ENCODE data around the gene GMDS. TPM values are rescaled to one million over a fixed set of nuclear protein-coding genes. Genes with fewer than 3 reads are reported as not detected.

The GMDS gene
- total RNA-seq, result 1 to 10 TPM; 3.9 to 6.6 (median 4.7) TPM
- 1 to 10 TPM; 2.8 to 4.8 (median 4.7) TPM for polyA plus RNA-seq
- long read RNA-seq, donor 1, partial matches to known transcripts, result 0 of 2 reads
- long read RNA-seq, donor 1, other reads (novel, unspliced or antisense), result 1 of 2 reads
- long read RNA-seq, donor 2, transcript GMDS-202 (11 exons, 1,752 nt), result major isoform, 5 of 9 reads
- long read RNA-seq, donor 2, partial matches to known transcripts, result 0 of 9 reads
- long read RNA-seq, donor 2, other reads (novel, unspliced or antisense), result 3 of 9 reads

DNA sequence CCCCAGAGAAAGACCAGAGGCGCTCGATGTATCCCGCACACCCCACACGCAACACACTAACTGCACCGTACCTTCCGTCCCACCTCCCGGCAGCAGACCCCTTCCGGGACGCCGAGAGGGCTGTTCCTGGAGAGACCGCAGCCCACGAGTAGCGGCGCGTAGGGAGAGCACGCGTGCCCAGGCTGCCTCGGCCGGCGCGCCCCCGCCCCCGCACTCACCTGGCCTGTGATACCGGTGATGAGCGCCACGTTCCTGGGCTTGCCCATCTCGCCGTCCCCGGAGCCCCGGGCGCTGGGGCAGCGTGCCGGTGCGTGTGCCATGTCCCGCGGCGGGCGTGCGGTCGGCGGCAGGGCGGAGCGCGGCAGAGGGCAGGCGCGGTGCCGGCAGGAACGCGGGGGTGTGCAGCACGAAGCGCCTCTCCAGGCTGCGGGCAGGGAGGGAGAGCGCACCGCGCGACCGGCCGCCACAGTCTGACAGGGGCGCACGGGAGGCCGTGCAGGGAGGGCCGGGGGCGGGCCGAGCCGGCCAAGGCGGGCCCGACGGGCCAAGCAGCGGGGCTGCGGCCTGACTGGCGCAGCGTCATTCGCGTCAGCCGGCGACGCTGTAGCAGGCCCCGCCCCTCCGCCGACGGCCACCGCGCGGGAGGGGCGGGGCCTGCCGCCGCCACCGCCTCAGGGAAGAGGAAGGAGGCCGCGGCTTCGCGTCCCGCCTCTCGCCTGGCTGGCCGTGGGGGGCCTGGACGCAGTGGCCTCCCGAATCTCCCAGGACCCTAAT is at the start of gene GMDS:
GMDS (minus strand) TSS at position 503 of the 774 bp plus-strand sequence.
- Histone ChIP-seq H3K4me1 (peaks cover 8% of the 10 kb centered on the region), H3K36me3 (ENCODE audit: insufficient read depth in 1 of 2, low read depth in 1 of 2) (peaks cover 0 to 19% of the 10 kb centered on the region in 2 donors), H3K27me3 (ENCODE audit: insufficient read depth in 3 of 3, low read length in 2 of 3) (no peaks in the 10 kb centered on the region), H3K4me3 (peak within 1 kb of the TSS; percentile 97), H3K9me3 (no peaks in the 10 kb centered on the region), H3K27ac (peak within 1 kb of the TSS; percentile 90)
- ATAC-seq (peak; percentile 99), DNase-seq (peak; percentile 88 to 93)
- WGBS, 3 donors, result 0 to 1% (median 1%) methylated on average over 54 to 97 of the region's 97 CpGs
- TF ChIP-seq CTCF (IDR thresholded peaks at IDR 0.05), result no peak
- intact Hi-C loops (cut with DNase I), result loop anchor here (5.0 to 10.0 kb wide), 2 partner anchors 387 to 390 kb away; no protein-coding TSS in a partner anchor

- Histone ChIP-seq H3K4me3 (no peak overlapping the region), H3K27ac (no peak overlapping the region), H3K27me3 (ENCODE audit: insufficient read depth in 3 of 3, low read length in 2 of 3) (no peaks in the 10 kb centered on the region), H3K4me1 (no peaks in the 10 kb centered on the region), H3K9me3 (no peaks in the 10 kb centered on the region), H3K36me3 (ENCODE audit: insufficient read depth in 1 of 2, low read depth in 1 of 2) (peaks cover 0 to 2% of the 10 kb centered on the region in 2 donors)
- 95 to 97% (median 96%) methylated on average over 1 of the region's 1 CpG for WGBS, 3 donors
- no peak for TF ChIP-seq CTCF (IDR thresholded peaks at IDR 0.05)
- DNase-seq, result no peak
- intact Hi-C loops (cut with DNase I), result no loop called here
- ATAC-seq, result no peak
Observed at GRCh38 chr6:2285510-2285909, 40.1 kb upstream of the GMDS start.

DNA sequence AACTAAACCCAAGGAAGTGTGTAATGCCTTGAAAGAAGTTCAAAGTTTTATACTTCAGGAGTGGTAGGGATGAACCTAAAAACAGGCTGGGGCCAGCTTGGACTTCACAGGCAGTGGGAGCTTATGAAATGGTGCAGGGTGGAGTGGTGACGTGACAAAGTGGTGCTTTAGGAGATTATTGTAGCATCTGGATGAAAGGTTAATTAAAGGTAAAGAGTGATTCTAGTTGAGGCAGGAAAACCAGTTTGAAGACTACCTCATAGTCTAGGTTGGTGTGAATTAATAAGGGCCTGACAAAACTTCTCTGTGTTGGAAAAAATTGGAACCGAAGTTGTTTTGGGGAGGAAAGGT is 30.5 kb upstream of the GMDS start:
- no peak overlapping the region for H3K27ac ChIP-seq
- DNase-seq, result no peak
- H3K36me3 ChIP-seq (ENCODE audit: insufficient read depth in 1 of 2, low read depth in 1 of 2), result peaks cover 3 to 22% of the 10 kb centered on the region in 2 donors
- WGBS, 3 donors, result 89 to 95% (median 91%) methylated on average over 2 of the region's 2 CpGs
- TF ChIP-seq CTCF (IDR thresholded peaks at IDR 0.05), result no peak
- H3K4me3 ChIP-seq, result no peak overlapping the region
- H3K4me1 ChIP-seq, result no peaks in the 10 kb centered on the region
- H3K27me3 ChIP-seq (ENCODE audit: insufficient read depth in 3 of 3, low read length in 2 of 3), result no peaks in the 10 kb centered on the region
- H3K9me3 ChIP-seq, result peaks cover 6% of the 10 kb centered on the region
- no peak for ATAC-seq
- intact Hi-C loops (cut with DNase I), result no loop called here

- peaks cover 3 to 26% of the 10 kb centered on the region in 2 donors for H3K36me3 ChIP-seq (ENCODE audit: insufficient read depth in 1 of 2, low read depth in 1 of 2)
- no peak for TF ChIP-seq CTCF (IDR thresholded peaks at IDR 0.05)
- H3K4me1 ChIP-seq, result no peaks in the 10 kb centered on the region
- peaks cover 3% of the 10 kb centered on the region for H3K9me3 ChIP-seq
- no peaks in the 10 kb centered on the region for H3K27me3 ChIP-seq (ENCODE audit: insufficient read depth in 3 of 3, low read length in 2 of 3)
- H3K4me3 ChIP-seq, result no peak overlapping the region
- ATAC-seq (no peak), DNase-seq (no peak)
- no peak overlapping the region for H3K27ac ChIP-seq
- 71 to 75% (median 74%) methylated on average over 8 of the region's 8 CpGs for WGBS, 3 donors
- intact Hi-C loops (cut with DNase I), result no loop called here
Observed at GRCh38 chr6:2274981-2275891, 29.8 kb upstream of the GMDS start.

All from psoas muscle (tissue), 8 donors.